GM12878 (cell line): ENCODE measurements around the gene ELOF1. TPM values are rescaled to one million over a fixed set of nuclear protein-coding genes. Genes with fewer than 3 reads are reported as not detected.
A peak's percentile ranks its signal among the peaks of the same experiment; 100 is the strongest.

Experiments used
- ASH2L ChIP-seq: fragments of 300-600, 200-600 bp; sonication (generic); IDR thresholded peaks from 2 replicates; pipeline ENCODE4 v1.6.1; 2017; ENCODE audit warnings: low read depth, mild to moderate bottlenecking, borderline replicate concordance
- BACH1 ChIP-seq: fragments of 450-650 bp; IDR thresholded peaks from 2 replicates; pipeline ENCODE4 v1.6.1; 2017; ENCODE audit warnings: mild to moderate bottlenecking, borderline replicate concordance
- BCL11A ChIP-seq: IDR thresholded peaks from 2 replicates; pipeline ENCODE4 v1.6.1; 2011; ENCODE audit warnings: low read depth, low read length
- EGR1 ChIP-seq, 2 experiments: IDR thresholded peaks; 1 replicate in 1 of 2; 2 replicates in 1 of 2; pipeline ENCODE4 v1.6.1; 2011 to 2012; ENCODE audit warnings: low read depth in 2 of 2, low read length in 2 of 2, borderline replicate concordance in 1 of 2, mild to moderate bottlenecking in 1 of 2, moderate library complexity in 1 of 2
- EP300 ChIP-seq, 2 experiments: fragments of 150-350 bp in 1 of 2; IDR thresholded peaks; 2 replicates each; pipeline ENCODE4 v1.6.1; 2011 to 2012; ENCODE audit warnings: low read depth in 2 of 2, low read length in 2 of 2, borderline replicate concordance in 1 of 2, improper control_type of control experiment in 1 of 2, inconsistent platforms in 1 of 2; ENCODE audit not compliant: control insufficient read depth in 1 of 2
- FOS ChIP-seq: IDR thresholded peaks from 3 replicates; pipeline ENCODE4 v1.6.1; 2011; ENCODE audit warnings: borderline replicate concordance; ENCODE audit not compliant: insufficient read length; ENCODE audit errors: extremely low read depth
- HSF1 ChIP-seq: fragments of 150-350 bp; IDR thresholded peaks from 2 replicates; pipeline ENCODE4 v1.6.1; 2014; ENCODE audit warnings: mild to moderate bottlenecking, low read depth, low read length
- LARP7 ChIP-seq: fragments of 450-650 bp; IDR thresholded peaks from 2 replicates; pipeline ENCODE4 v1.6.1; 2017; ENCODE audit warnings: mild to moderate bottlenecking
- MEF2A ChIP-seq: IDR thresholded peaks from 2 replicates; pipeline ENCODE4 v1.6.1; 2011; ENCODE audit warnings: low read depth, mild to moderate bottlenecking, low read length, moderate library complexity; ENCODE audit not compliant: insufficient read depth
- MTA2 ChIP-seq: fragments of 450-650 bp; IDR thresholded peaks from 2 replicates; pipeline ENCODE4 v1.6.1; 2016; ENCODE audit warnings: low read depth, mild to moderate bottlenecking, moderate library complexity
- MTA3 ChIP-seq: IDR thresholded peaks from 2 replicates; pipeline ENCODE4 v1.6.1; 2012; ENCODE audit warnings: low read length, inconsistent platforms, borderline replicate concordance
- MYB ChIP-seq: fragments of 150-350 bp; IDR thresholded peaks from 2 replicates; pipeline ENCODE4 v1.6.1; 2014; ENCODE audit warnings: mild to moderate bottlenecking, low read depth, low read length, borderline replicate concordance
- NR2C2 ChIP-seq: IDR thresholded peaks from 2 replicates; pipeline ENCODE4 v1.6.1; 2011; ENCODE audit warnings: borderline replicate concordance, low read depth; ENCODE audit not compliant: control insufficient read depth, insufficient read length
- PKNOX1 ChIP-seq: fragments of 450-650 bp; IDR thresholded peaks from 2 replicates; pipeline ENCODE4 v1.6.1; 2016; ENCODE audit warnings: mild to moderate bottlenecking
- SMC3 ChIP-seq: IDR thresholded peaks from 2 replicates; pipeline ENCODE4 v1.6.1; 2011; ENCODE audit warnings: low read length, improper control_type of control experiment, borderline replicate concordance
- STAT3 ChIP-seq: IDR thresholded peaks from 2 replicates; pipeline ENCODE4 v1.6.1; 2011; ENCODE audit warnings: low read depth, low read length, improper control_type of control experiment
- TBL1XR1 ChIP-seq: IDR thresholded peaks from 2 replicates; pipeline ENCODE4 v1.6.1; 2012; ENCODE audit warnings: low read depth, low read length, improper control_type of control experiment
- TCF3 ChIP-seq: IDR thresholded peaks from 2 replicates; pipeline ENCODE4 v1.6.1; 2012; ENCODE audit warnings: low read depth, mild to moderate bottlenecking, low read length, borderline replicate concordance; ENCODE audit not compliant: insufficient read depth
- USF1 ChIP-seq: IDR thresholded peaks from 2 replicates; pipeline ENCODE4 v1.6.1; 2011; ENCODE audit warnings: borderline replicate concordance, low read depth, mild to moderate bottlenecking, moderate library complexity, mixed read lengths, low read length; ENCODE audit not compliant: insufficient read depth; ENCODE audit errors: extremely low read length
- YBX1 ChIP-seq: fragments of 450-650 bp; IDR thresholded peaks from 2 replicates; pipeline ENCODE4 v1.6.1; 2016; ENCODE audit warnings: antibody characterized with exemption
- ZBTB4 ChIP-seq: fragments of 450-650 bp; formaldehyde crosslinking; IDR thresholded peaks from 2 replicates; pipeline ENCODE4 v1.4.0; 2022; ENCODE audit warnings: mild to moderate bottlenecking, moderate library complexity
- ZNF217 ChIP-seq: fragments of 450-650 bp; IDR thresholded peaks from 2 replicates; pipeline ENCODE4 v1.6.1; 2017; ENCODE audit warnings: antibody characterized with exemption, mild to moderate bottlenecking
- ZNF274 ChIP-seq: IDR thresholded peaks from one replicate; pipeline ENCODE4 v1.8.0; 2011; ENCODE audit not compliant: insufficient read length, insufficient read depth
- ZSCAN29 ChIP-seq: fragments of 450-650 bp; IDR thresholded peaks from 2 replicates; pipeline ENCODE4 v1.6.1; 2017; ENCODE audit warnings: mild to moderate bottlenecking, moderate library complexity
- polyA plus RNA-seq, 11 experiments: library from polyadenylated mRNA; depleted of rRNA in 4 of 11; unstranded in 6 of 11; stranded (reverse) in 5 of 11; fragments of >200 nt; fragmentation: Nextera tagmentation in 4 of 11; fragmentation: Illumina TruSeq in 1 of 11; extraction: Ambion mirVana in 4 of 11; extraction: Trizol in 1 of 11; gene quantifications; 1 replicate in 1 of 11; 2 replicates in 10 of 11; pipeline versions ENCODE4 v1.2.1 to v1.2.3, GENCODE V29; 2011 to 2016; ENCODE audit warnings: inconsistent platforms in 2 of 11, missing spikeins in 2 of 11, low read depth in 1 of 11
- total RNA-seq, 4 experiments: library from RNA; depleted of rRNA in 3 of 4; stranded (reverse); fragments of >200 nt in 3 of 4; fragmentation: Illumina TruSeq in 1 of 4; extraction: Trizol in 1 of 4; gene quantifications; 2 replicates each; pipeline versions ENCODE4 v1.2.1 to v1.2.3, GENCODE V29; 2013 to 2021

Gene ELOF1
- total and polyA plus RNA-seq, 10 of the 15 experiments (the other 5 are each of a cell fraction or from before 2014, with no cell fraction given): 11.7 to 124 (median 92.9) TPM

GRCh38 chr19:11578258-11579142 lies 19.5 kb upstream of the ELOF1 start (continued):
- TF ChIP-seq ZBTB4 (CRISPR knock-in tag) (no peak), ASH2L (no peak), EGR1 (IDR thresholded peaks at IDR 0.05; ENCODE audit: borderline replicate concordance in 1 of 2, low read depth in 2 of 2, low read length in 2 of 2) (no peak), TBL1XR1 (no peak), EP300 (IDR thresholded peaks at IDR 0.05; ENCODE audit: borderline replicate concordance in 1 of 2, control insufficient read depth in 1 of 2, low read depth in 2 of 2, low read length in 2 of 2) (no peak), NR2C2 (peak; percentile 3), MTA2 (peak; percentile 21; the same call in 1 of the 2 replicates), MEF2A (no peak), STAT3 (no peak), BACH1 (0 out of 2 replicates have a peak, but pooled peaks have one; percentile 51), YBX1 (no peak), ZNF274 (no peak), HSF1 (no peak), ZSCAN29 (no peak), FOS (no peak), MYB (no peak), MTA3 (no peak), LARP7 (peak; percentile 69), TCF3 (no peak), USF1 (no peak), PKNOX1 (no peak), SMC3 (no peak), ZNF217 (peak; percentile 77), BCL11A (no peak)
